Ammon's horn (tissue), 1 donor: ENCODE results near the gene SMIM35.

Experiments
- DNase-seq: peaks from one replicate; pipeline ENCODE4 v3.0.0-alpha.2; 2016; ENCODE audit warnings: low spot score

SMIM35 gene

GRCh38 chr11:118057251-118058145, 29.3 kb downstream of the SMIM35 start:
- DNase-seq, result no peak

DNA sequence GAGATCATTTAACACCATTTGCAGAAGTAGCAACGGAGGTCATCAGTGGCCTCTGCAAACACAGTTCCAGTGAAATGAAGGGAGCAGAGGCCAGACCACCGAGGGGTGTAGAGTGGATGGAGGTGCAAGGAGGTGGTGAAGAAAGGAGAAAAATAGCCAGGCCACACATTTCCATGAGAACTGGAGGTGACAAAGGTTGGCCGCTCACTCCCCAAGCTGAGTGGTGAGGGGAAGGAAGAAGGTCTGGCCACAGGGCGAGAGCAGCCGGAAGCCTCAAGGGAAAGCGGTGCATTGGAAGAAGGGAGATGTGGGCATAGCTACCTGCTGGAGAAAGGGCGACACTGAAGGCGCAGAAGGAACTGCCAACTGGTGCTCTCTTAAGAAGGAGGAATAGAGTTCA, 30.0 kb downstream of the SMIM35 start:
- no peak for DNase-seq

- DNase-seq, result no peak
Observed at GRCh38 chr11:118055966-118056365, 30.8 kb downstream of the SMIM35 start.

GRCh38 chr11:118054712-118055640, 31.8 kb downstream of the SMIM35 start:
- DNase-seq, result no peak

DNA sequence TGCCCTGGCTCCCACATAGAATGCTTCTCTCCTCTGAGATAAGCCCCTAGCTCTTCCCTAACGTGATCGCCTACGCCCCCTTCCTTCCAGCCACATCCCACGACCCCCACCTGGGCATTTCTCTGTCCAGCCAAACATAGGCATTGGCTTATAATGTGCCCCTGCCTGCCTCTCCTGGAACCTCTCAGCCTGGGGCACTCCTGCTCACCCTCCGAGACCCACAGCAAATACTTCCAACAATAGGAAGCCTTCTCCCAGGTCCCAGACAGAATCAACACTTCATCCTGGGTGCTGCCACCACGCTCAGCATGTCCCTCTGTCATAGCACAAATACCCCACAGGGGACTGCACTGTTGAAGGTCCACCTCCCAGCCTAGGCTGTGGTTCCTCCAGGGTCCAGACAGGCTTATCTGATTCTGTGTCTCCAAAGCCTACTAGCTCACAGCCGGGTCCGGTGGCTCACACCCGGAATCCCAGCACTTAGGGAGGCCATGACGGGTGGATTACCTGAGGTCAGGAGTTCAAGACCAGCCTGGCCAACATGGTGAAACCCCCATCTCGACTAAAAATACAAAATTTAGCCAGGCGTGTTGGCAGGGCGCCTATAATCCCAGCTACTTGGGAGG, 34.1 kb downstream of the SMIM35 start:
- DNase-seq, result no peak

- no peak for DNase-seq
Observed at GRCh38 chr11:118051611-118052461, 34.9 kb downstream of the SMIM35 start.

DNA sequence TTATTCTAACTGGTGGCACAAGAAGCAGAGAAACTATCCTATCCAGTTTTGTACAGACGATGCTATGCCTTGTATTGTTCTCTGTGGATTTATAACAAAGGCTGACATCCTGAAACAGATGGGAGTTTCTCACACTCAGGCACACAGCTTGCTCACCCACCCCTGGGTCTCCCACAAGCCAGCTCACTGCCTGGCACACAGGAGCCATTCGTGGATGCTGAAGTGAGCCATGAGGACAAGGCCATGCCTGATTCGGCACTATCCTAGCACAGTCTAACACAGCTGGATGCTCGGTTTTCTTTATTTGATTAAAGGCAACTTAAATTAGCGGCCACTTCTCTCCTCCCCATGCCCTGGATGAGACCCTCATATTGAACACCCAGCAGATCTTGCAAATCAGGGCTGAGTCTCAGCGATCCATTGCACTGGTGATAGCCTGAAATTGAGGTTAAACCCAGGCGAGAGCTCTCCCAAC, 35.6 kb downstream of the SMIM35 start:
- DNase-seq, result peak; percentile 59

GRCh38 chr11:118050208-118050891, 36.4 kb downstream of the SMIM35 start:
- DNase-seq, result no peak

GRCh38 chr11:118049771-118050170, 37.0 kb downstream of the SMIM35 start:
- DNase-seq, result no peak

DNA sequence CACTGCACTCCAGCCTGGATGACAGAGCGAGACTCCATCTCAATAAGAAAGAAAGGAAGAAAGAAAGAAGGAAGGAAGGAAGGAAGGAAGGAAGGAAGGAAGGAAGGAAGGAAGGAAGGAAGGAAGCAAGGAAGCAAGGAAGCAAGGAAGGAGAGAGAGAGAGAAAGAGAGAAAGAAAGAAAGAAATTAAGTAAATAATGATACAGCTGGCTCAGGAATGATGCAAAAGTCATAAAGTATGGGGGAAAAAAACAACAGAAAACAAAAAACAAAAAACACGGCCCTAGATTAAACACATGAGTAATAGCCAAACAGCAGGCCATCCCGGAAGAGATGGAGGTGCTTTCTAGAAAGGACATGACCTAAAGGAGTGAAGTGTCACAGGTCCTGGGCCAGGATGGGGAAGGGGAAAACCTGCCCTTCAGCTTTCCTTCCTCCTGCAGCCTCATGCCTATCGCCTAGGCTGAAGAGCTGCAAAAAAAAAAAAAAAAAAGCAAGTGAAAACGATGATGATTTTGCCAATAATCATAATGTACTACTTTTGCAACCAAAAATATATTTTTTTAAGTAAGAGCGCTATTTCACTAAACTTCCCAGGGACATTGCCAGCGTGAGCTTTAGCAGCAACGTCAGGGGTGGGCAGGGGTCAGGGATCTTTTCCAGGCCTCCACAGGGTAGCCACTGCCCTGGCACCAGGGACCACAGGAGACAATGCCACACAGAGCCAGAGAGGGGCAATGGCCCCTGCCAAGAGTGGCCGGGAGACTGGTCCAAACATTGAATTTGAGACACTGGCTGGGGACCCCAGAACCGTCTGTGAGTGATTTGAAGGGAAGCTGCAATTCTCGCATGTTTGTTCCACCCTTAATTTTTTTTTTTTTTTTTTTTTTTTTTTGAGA, 38.0 kb downstream of the SMIM35 start:
- no peak for DNase-seq

- no peak for DNase-seq
Observed at GRCh38 chr11:118047749-118048148, 39.0 kb downstream of the SMIM35 start.

DNA sequence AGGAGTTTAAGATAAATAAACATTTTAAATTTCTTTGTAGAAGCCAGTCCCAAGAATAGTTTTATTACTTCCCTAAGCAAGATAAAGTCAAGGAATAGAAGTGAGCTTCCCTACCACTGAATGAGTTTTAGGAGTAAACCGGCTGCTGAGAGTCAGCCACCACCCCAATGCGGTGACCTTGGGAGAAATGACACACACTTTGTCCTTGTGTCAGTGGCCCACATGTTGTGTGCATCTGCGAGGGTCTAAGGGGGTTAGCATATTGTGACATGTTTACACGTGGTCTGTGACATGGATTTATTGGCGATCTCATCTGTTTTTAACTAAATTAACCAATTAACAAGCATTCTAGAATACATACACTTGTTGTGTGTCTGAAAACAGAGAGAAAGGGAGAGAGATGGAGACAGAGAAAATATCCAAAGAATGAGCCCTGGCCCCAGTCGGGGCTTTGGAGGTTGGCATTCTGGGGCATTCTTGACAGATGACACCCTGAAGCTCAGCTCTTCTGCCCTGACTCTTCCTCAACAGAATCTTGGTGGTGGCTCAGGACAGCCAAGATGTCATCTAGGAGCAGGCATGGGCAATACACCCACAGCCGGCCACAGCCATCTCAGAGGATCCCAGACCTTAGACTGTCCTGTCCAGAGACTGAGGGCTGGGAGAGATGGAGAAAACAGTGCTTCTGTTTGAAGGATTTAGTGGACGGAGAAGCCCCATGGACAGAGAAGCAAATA, 39.6 kb downstream of the SMIM35 start:
- no peak for DNase-seq

- no peak for DNase-seq
Observed at GRCh38 chr11:118046051-118046963, 40.5 kb downstream of the SMIM35 start.

DNA sequence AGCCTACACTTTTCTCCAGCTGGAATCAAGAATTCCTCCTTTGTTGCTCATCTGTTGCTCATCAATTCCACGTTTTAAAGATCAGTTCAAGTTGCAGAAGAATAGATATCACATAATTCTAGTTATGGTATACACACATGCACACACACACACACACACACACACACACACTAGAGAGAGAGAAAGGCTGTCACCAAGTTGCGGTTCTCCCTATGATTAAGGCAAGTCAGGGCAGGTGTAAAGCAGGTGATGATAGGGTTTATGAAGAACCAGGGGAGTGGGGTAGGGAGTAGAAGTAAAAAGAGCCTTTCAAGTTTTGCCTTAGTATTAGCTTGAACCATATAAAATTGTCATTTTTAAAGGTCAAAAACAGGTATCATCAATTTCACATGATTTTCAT, 41.6 kb downstream of the SMIM35 start:
- no peak for DNase-seq

GRCh38 chr11:118042796-118043195, 44.0 kb downstream of the SMIM35 start:
- no peak for DNase-seq

GRCh38 chr11:118042141-118042540, 44.6 kb downstream of the SMIM35 start:
- no peak for DNase-seq

- DNase-seq, result no peak
Observed at GRCh38 chr11:118033443-118033842, 53.3 kb downstream of the SMIM35 start.

GRCh38 chr11:118028626-118029025, 58.1 kb downstream of the SMIM35 start:
- DNase-seq, result no peak
